Right lobe of liver (tissue), 6 donors: ENCODE measurements around the gene GTSE1. TPM values are rescaled to one million over a fixed set of nuclear protein-coding genes. Genes with fewer than 3 reads are reported as not detected.

Experiments used
- ATAC-seq, 4 donors: fragments of 200-7000 bp; cut with Tn5 transposase; one replicate each; pipeline ENCODE4 v1.9.1; 2020; ENCODE audit warnings: mild to moderate bottlenecking in 4 of 4, moderate library complexity in 4 of 4
- DNase-seq, 3 donors: peaks; one replicate each; pipeline ENCODE4 v3.0.0-alpha.2; 2020
- H3K27ac ChIP-seq, 3 donors: fragments of 200-600 bp; one replicate each; pipeline ENCODE4 v1.8.0; 2022
- H3K27me3 ChIP-seq, 2 donors: fragments of 200-600 bp; one replicate each; pipeline ENCODE4 v1.8.0; 2022
- H3K36me3 ChIP-seq, 4 donors: fragments of 200-600 bp; sonication (generic) in 1 of 4; one replicate each; pipeline versions ENCODE4 v1.5.1 to v1.8.0; 2017 to 2022; ENCODE audit warnings: control low read depth in 1 of 4
- H3K4me1 ChIP-seq, 4 donors: fragments of 200-600 bp; sonication (generic) in 1 of 4; one replicate each; pipeline versions ENCODE4 v1.5.1 to v1.8.0; 2017 to 2022; ENCODE audit warnings: control low read depth in 1 of 4
- H3K4me3 ChIP-seq, 3 donors: fragments of 200-600 bp; one replicate each; pipeline ENCODE4 v1.8.0; 2022
- H3K9me3 ChIP-seq, 4 donors: fragments of 200-600 bp; sonication (generic) in 1 of 4; one replicate each; pipeline versions ENCODE4 v1.5.1 to v1.8.0; 2017 to 2022; ENCODE audit warnings: control low read depth in 1 of 4
- CTCF ChIP-seq, 4 donors: fragments of 200-600 bp in 3 of 4; fragments of 450-650 bp in 1 of 4; IDR thresholded peaks; one replicate each; pipeline versions ENCODE4 v1.5.1 to v1.8.0; 2016 to 2022; ENCODE audit warnings: antibody characterized with exemption in 4 of 4, mild to moderate bottlenecking in 2 of 4
- POLR2A ChIP-seq: fragments of 450-650 bp; IDR thresholded peaks from one replicate; pipeline ENCODE4 v1.6.1; 2017; ENCODE audit warnings: antibody characterized with exemption, mild to moderate bottlenecking
- WGBS: methylation state at CpG from one replicate; pipeline ENCODE4 v1.1.6; 2018; ENCODE audit warnings: low coverage, low lambda C conversion rate; ENCODE audit not compliant: insufficient coverage; ENCODE audit errors: missing lambda C conversion rate; 5-methylcytosine and 5-hydroxymethylcytosine counted together
- intact Hi-C, 2 donors: fragments of 100-400 bp; cut with DNase I; formaldehyde crosslinking; loops; one replicate each; pipeline versions ENCODE4 v1.11.2 to v1.14.1; 2022
- total RNA-seq, 6 experiments: library from RNA; depleted of rRNA in 2 of 6; stranded (reverse); fragments of >200 nt in 2 of 6; fragmentation: NEBNext Ultra II Directional in 3 of 6; extraction: Animal tissue kit (Norgen Biotek cat#: 25700) in 3 of 6; gene quantifications; one replicate each; pipeline versions ENCODE4 v1.1.0 to v1.2.4, GENCODE V29; 2016 to 2023
- donor health status: DM: no; HTN: yes; CAD: no.
- donor health status: DM: no; HTN: no; CAD: no.
- donor health status: DM: no; HTN: no; CAD: no.
- donor health status: DM: no; HTN: yes; CAD: no.
- donor health status: DM: no; HTN: yes; CAD: no.

GTSE1 gene
- total RNA-seq, 6 experiments from 2014 or later: 0.15 to 0.84 (median 0.52) TPM

- no peak for TF ChIP-seq POLR2A
- no peak for TF ChIP-seq CTCF (IDR thresholded peaks at IDR 0.05)
- no peaks in the 10 kb centered on the region for H3K36me3 ChIP-seq
Observed at GRCh38 chr22:46322711-46323110, 26.0 kb downstream of the GTSE1 start.

GRCh38 chr22:46323162-46323561 is 26.5 kb downstream of the GTSE1 start:
- Histone ChIP-seq H3K36me3 (no peaks in the 10 kb centered on the region), H3K27me3 (no peaks in the 10 kb centered on the region), H3K27ac (no peak overlapping the region), H3K4me3 (no peak overlapping the region), H3K4me1 (no peaks in the 10 kb centered on the region), H3K9me3 (no peaks in the 10 kb centered on the region)
- TF ChIP-seq CTCF (IDR thresholded peaks at IDR 0.05) (no peak), POLR2A (no peak)
- intact Hi-C loops: loop anchor here in 1 of 2 donors (10.0 kb wide), 1 partner anchor 328 kb away; no protein-coding TSS in a partner anchor
- peak in 1 of 3 donors; percentile 44 for DNase-seq
- ATAC-seq: no peak
- WGBS: 98% methylated on average over 9 of the region's 19 CpGs

More at GRCh38 chr22:46322711-46323110, 26.0 kb downstream of the GTSE1 start:
- Histone ChIP-seq H3K4me1 (no peaks in the 10 kb centered on the region), H3K4me3 (no peak overlapping the region), H3K27ac (no peak overlapping the region), H3K27me3 (no peaks in the 10 kb centered on the region), H3K9me3 (no peaks in the 10 kb centered on the region)
- WGBS: 100% methylated on average over 1 of the region's 15 CpGs
- intact Hi-C loops: loop anchor here in 1 of 2 donors (10.0 kb wide), 1 partner anchor 328 kb away; no protein-coding TSS in a partner anchor
- no peak for DNase-seq
- ATAC-seq: no peak

- Histone ChIP-seq H3K27me3 (no peaks in the 10 kb centered on the region), H3K9me3 (no peaks in the 10 kb centered on the region), H3K4me1 (no peaks in the 10 kb centered on the region), H3K27ac (no peak overlapping the region), H3K4me3 (no peak overlapping the region), H3K36me3 (no peaks in the 10 kb centered on the region)
- TF ChIP-seq POLR2A: no peak
- no peak for TF ChIP-seq CTCF (IDR thresholded peaks at IDR 0.05)
- 20% methylated on average over 1 of the region's 23 CpGs for WGBS
- intact Hi-C loops: loop anchor here in 1 of 2 donors (10.0 kb wide), 1 partner anchor 331 kb away; no protein-coding TSS in a partner anchor
- ATAC-seq (no peak), DNase-seq (no peak)
Observed at GRCh38 chr22:46326066-46326680, 29.5 kb downstream of the GTSE1 start.

- TF ChIP-seq POLR2A (no peak), CTCF (IDR thresholded peaks at IDR 0.05) (no peak)
- no peak overlapping the region for H3K27ac ChIP-seq
- H3K27me3 ChIP-seq: no peaks in the 10 kb centered on the region
- 93% methylated on average over 9 of the region's 13 CpGs for WGBS
- no peak for ATAC-seq
- H3K9me3 ChIP-seq: no peaks in the 10 kb centered on the region
- no peaks in the 10 kb centered on the region for H3K36me3 ChIP-seq
- no peak overlapping the region for H3K4me3 ChIP-seq
- intact Hi-C loops: loop anchor here in 1 of 2 donors (10.0 kb wide), 1 partner anchor 333 kb away; no protein-coding TSS in a partner anchor
- H3K4me1 ChIP-seq: no peaks in the 10 kb centered on the region
- DNase-seq: peak in 1 of 3 donors; percentile 42
Observed at GRCh38 chr22:46327691-46328465, 31.2 kb downstream of the GTSE1 start.
